SK-N-SH (cell line): ENCODE measurements around the gene IMMP1L. TPM values are rescaled to one million over a fixed set of nuclear protein-coding genes. Genes with fewer than 3 reads are reported as not detected.

ENCODE experiments used
- CTCF ChIA-PET: fragments of 300-600, 350-600 bp; formaldehyde crosslinking; extraction: SDS; loops from one replicate; lab custom pipeline; 2021; lab: Yijun Ruan, JAX
- POLR2A ChIA-PET: fragments of 350-600 bp; sonication (Branson Sonifier 250); formaldehyde crosslinking; extraction: SDS; loops from one replicate; lab custom pipeline; 2020; ENCODE audit warnings: antibody characterized with exemption, inconsistent platforms; lab: Yijun Ruan, JAX
- DNase-seq: peaks from one replicate; pipeline ENCODE4 v3.0.0; 2012
- H2AFZ ChIP-seq: fragments of 200-600 bp; sonication (generic); 2 replicates; pipeline ENCODE4 v1.8.1; 2016; ENCODE audit warnings: antibody characterized with exemption, mild to moderate bottlenecking, low read depth
- H3F3A ChIP-seq: fragments of 200-600 bp; sonication (generic); replicated peaks from 2 replicates; pipeline ENCODE3; 2016; ENCODE audit warnings: antibody characterized with exemption, mild to moderate bottlenecking; ENCODE audit not compliant: insufficient read depth
- H3K27ac ChIP-seq, 2 experiments: fragments of 200-500 bp in 1 of 2; fragments of 200-600 bp in 1 of 2; sonication (Bioruptor generic) in 1 of 2; sonication (generic), shearing (Covaris generic) in 1 of 2; 2 replicates each; pipeline versions ENCODE4 v1.5.1 to v1.6.1; 2014 to 2016; ENCODE audit warnings: low read depth in 2 of 2, inconsistent platforms in 1 of 2, low read length in 1 of 2, mild to moderate bottlenecking in 1 of 2, mixed read lengths in 1 of 2
- H3K27me3 ChIP-seq: fragments of 200-600 bp; sonication (generic), shearing (Covaris generic); 2 replicates; pipeline ENCODE4 v1.6.1; 2016; ENCODE audit warnings: mixed run types; ENCODE audit not compliant: insufficient read depth
- H3K36me3 ChIP-seq, 2 experiments: fragments of 200-500 bp in 1 of 2; fragments of 200-600 bp in 1 of 2; sonication (Bioruptor generic) in 1 of 2; sonication (generic) in 1 of 2; replicated peaks in 1 of 2; 2 replicates each; pipeline versions ENCODE3 to v1.5.1; 2014 to 2016; ENCODE audit warnings: low read length in 1 of 2, mild to moderate bottlenecking in 1 of 2; ENCODE audit not compliant: insufficient read depth in 2 of 2, control insufficient read depth in 1 of 2
- H3K4me1 ChIP-seq, 2 experiments: fragments of 200-500 bp in 1 of 2; fragments of 200-600 bp in 1 of 2; sonication (Bioruptor generic) in 1 of 2; sonication (generic), shearing (Covaris generic) in 1 of 2; 2 replicates each; pipeline versions ENCODE4 v1.5.1 to v1.6.1; 2014 to 2016; ENCODE audit warnings: low read depth in 1 of 2, low read length in 1 of 2, mixed run types in 1 of 2; ENCODE audit not compliant: insufficient read depth in 2 of 2, control insufficient read depth in 1 of 2
- H3K4me2 ChIP-seq: fragments of 200-600 bp; sonication (generic), shearing (Covaris generic); 2 replicates; pipeline ENCODE4 v1.6.1; 2017; ENCODE audit warnings: mixed run types
- H3K4me3 ChIP-seq, 2 experiments: fragments of 200-500 bp in 1 of 2; fragments of 200-600 bp in 1 of 2; sonication (Bioruptor generic) in 1 of 2; sonication (generic), shearing (Covaris generic) in 1 of 2; 2 replicates each; pipeline versions ENCODE4 v1.5.1 to v1.8.1; 2014 to 2016; ENCODE audit warnings: low read depth in 2 of 2, inconsistent platforms in 1 of 2, low read length in 1 of 2, mild to moderate bottlenecking in 1 of 2, mixed read lengths in 1 of 2, moderate library complexity in 1 of 2
- H3K79me2 ChIP-seq: fragments of 200-600 bp; sonication (generic); 2 replicates; pipeline ENCODE4 v1.8.1; 2017; ENCODE audit warnings: mild to moderate bottlenecking; ENCODE audit not compliant: insufficient read depth
- H3K9ac ChIP-seq: fragments of 200-600 bp; sonication (generic); 2 replicates; pipeline ENCODE4 v1.6.1; 2017; ENCODE audit warnings: mixed run types
- H3K9me2 ChIP-seq: fragments of 200-600 bp; sonication (generic); 2 replicates; pipeline ENCODE4 v1.6.1; 2017; ENCODE audit warnings: mixed run types
- H3K9me3 ChIP-seq: fragments of 200-600 bp; sonication (generic); 2 replicates; pipeline ENCODE4 v1.6.1; 2017; ENCODE audit warnings: mixed run types, mild to moderate bottlenecking, moderate library complexity
- H4K20me1 ChIP-seq: fragments of 200-600 bp; sonication (generic); 2 replicates; pipeline ENCODE4 v1.6.1; 2017; ENCODE audit warnings: mild to moderate bottlenecking, mixed run types; ENCODE audit not compliant: insufficient read depth
- CHD2 ChIP-seq: fragments of 150-350 bp; IDR thresholded peaks from 2 replicates; pipeline ENCODE4 v1.6.1; 2018; ENCODE audit warnings: low read length; ENCODE audit not compliant: partially characterized antibody
- EP300 ChIP-seq, 2 experiments: IDR thresholded peaks; 2 replicates each; pipeline versions ENCODE4 v1.4.0 to v1.6.1; 2012; ENCODE audit warnings: borderline replicate concordance in 1 of 2, low read depth in 1 of 2, low read length in 1 of 2
- EZH2phosphoT487 ChIP-seq: fragments of 200-600 bp; sonication (generic); IDR thresholded peaks from 2 replicates; pipeline ENCODE4 v1.6.1; 2017; ENCODE audit warnings: low read depth, mixed run types, mild to moderate bottlenecking, antibody characterized with exemption, moderate library complexity, borderline replicate concordance
- FOSL2 ChIP-seq: IDR thresholded peaks from 2 replicates; pipeline ENCODE4 v1.4.0; 2012; ENCODE audit warnings: low read depth, mild to moderate bottlenecking, moderate library complexity, borderline replicate concordance
- FOXM1 ChIP-seq: IDR thresholded peaks from 2 replicates; pipeline ENCODE4 v1.4.0; 2012; ENCODE audit warnings: low read depth, mild to moderate bottlenecking
- GATA2 ChIP-seq: sonication (generic); formaldehyde crosslinking; IDR thresholded peaks from 2 replicates; pipeline ENCODE4 v1.5.0; 2020; ENCODE audit warnings: mild to moderate bottlenecking, missing genetic modification reagents
- MXI1 ChIP-seq: IDR thresholded peaks from 2 replicates; pipeline ENCODE4 v1.6.1; 2012; ENCODE audit warnings: mild to moderate bottlenecking, low read depth, low read length, improper control_type of control experiment
- NFIC ChIP-seq: IDR thresholded peaks from 2 replicates; pipeline ENCODE4 v1.4.0; 2012; ENCODE audit warnings: borderline replicate concordance
- NRF1 ChIP-seq: IDR thresholded peaks from 2 replicates; pipeline ENCODE4 v1.6.1; 2012; ENCODE audit warnings: low read depth, mild to moderate bottlenecking, low read length
- PBX3 ChIP-seq: IDR thresholded peaks from 2 replicates; pipeline ENCODE4; 2012
- POLR2AphosphoS5 ChIP-seq: IDR thresholded peaks from 2 replicates; pipeline ENCODE4 v1.6.1; 2012; ENCODE audit warnings: low read depth, low read length
- RAD21 ChIP-seq: IDR thresholded peaks from 2 replicates; pipeline ENCODE4 v1.6.1; 2012; ENCODE audit warnings: mild to moderate bottlenecking, low read length
- RCOR1 ChIP-seq: fragments of 150-350 bp; IDR thresholded peaks from 2 replicates; pipeline ENCODE4 v1.6.1; 2017; ENCODE audit warnings: antibody characterized with exemption, low read length
- RXRA ChIP-seq: IDR thresholded peaks from 2 replicates; pipeline ENCODE4 v1.4.0; 2012; ENCODE audit warnings: low read depth, mild to moderate bottlenecking, borderline replicate concordance
- TCF12 ChIP-seq: IDR thresholded peaks from 2 replicates; pipeline ENCODE4 v1.4.0; 2012
- TEAD4 ChIP-seq: IDR thresholded peaks from 2 replicates; pipeline ENCODE4 v1.4.0; 2012; ENCODE audit warnings: mild to moderate bottlenecking, borderline replicate concordance; ENCODE audit not compliant: insufficient read depth
- USF2 ChIP-seq: fragments of 150-350 bp; IDR thresholded peaks from 2 replicates; pipeline ENCODE4 v1.6.1; 2017; ENCODE audit warnings: antibody characterized with exemption, low read length, low read depth, borderline replicate concordance
- YY1 ChIP-seq: IDR thresholded peaks from 2 replicates; pipeline ENCODE4 v1.4.0; 2012; ENCODE audit warnings: low read depth, mild to moderate bottlenecking
- WGBS: methylation state at CpG from one replicate; pipeline ENCODE4 v1.1.6; 2017; ENCODE audit warnings: low lambda C conversion rate; 5-methylcytosine and 5-hydroxymethylcytosine counted together
- polyA plus RNA-seq, 3 experiments: library from polyadenylated mRNA; depleted of rRNA; stranded (reverse); fragments of >200 nt; gene quantifications; 2 replicates each; pipeline ENCODE4 v1.2.3, GENCODE V29; 2012
- TF ChIP-seq, protein P1 (sequence below): IDR thresholded peaks from 2 replicates; pipeline ENCODE4 v1.4.0; 2012; ENCODE audit warnings: low read depth
- TF ChIP-seq, protein P2 (sequence below): IDR thresholded peaks from 2 replicates; pipeline ENCODE4 v1.4.0; 2012; ENCODE audit warnings: low read depth, borderline replicate concordance

Gene IMMP1L
- polyA plus RNA-seq, 1 of the 3 experiments (the other 2 are of a cell fraction) = 40.9 TPM

DNA sequence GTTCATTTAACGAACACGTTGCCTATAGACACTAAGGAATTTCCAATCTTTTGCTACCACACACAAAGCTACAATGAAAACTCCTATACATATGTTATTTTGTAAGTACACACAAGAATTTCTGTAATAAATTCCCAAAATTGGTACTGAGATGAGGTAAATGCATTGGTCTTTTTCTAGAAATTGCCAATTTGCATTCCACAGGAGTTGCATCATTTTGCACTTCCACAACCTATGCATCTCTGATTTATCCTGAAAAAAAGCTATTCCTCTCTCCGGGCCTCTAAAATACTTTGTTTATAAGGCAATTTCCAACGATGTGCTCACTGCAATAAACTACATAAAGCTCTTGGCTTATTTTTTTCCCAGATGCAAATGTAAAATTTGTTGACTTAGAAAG is 24.9 kb downstream of the IMMP1L start:
- H3K27ac ChIP-seq = no peak overlapping the region
- CTCF ChIA-PET = interaction anchor here (0.6 kb wide), 1 partner anchor 83 kb away, joined by 3 read pairs; no protein-coding TSS in a partner anchor
- TF ChIP-seq TEAD4 (no peak), RXRA (no peak), USF2 (no peak), FOXM1 (no peak), PBX3 (no peak)
- H3K9ac ChIP-seq = no peak overlapping the region
- H3K27me3 ChIP-seq = no peaks in the 10 kb centered on the region
- peaks cover 3% of the 10 kb centered on the region; the same call in 1 of the 2 replicates for H3K79me2 ChIP-seq
- POLR2A ChIA-PET = no interaction called here
- no peaks in the 10 kb centered on the region for H4K20me1 ChIP-seq
- no peak overlapping the region for H3K4me2 ChIP-seq
- no peaks in the 10 kb centered on the region for H3K9me2 ChIP-seq
- H3K4me1 ChIP-seq = peaks cover 5 to 13% of the 10 kb centered on the region in 2 experiments; a peak in 3 of 4 replicates
- no peaks in the 10 kb centered on the region for H3K36me3 ChIP-seq
- no peaks in the 10 kb centered on the region; the same call in 1 of the 2 replicates for H3K9me3 ChIP-seq
- DNase-seq = no peak
- no peak overlapping the region for H3K4me3 ChIP-seq
- WGBS = 93% methylated on average over 4 of the region's 4 CpGs
- no peak overlapping the region for H2AFZ ChIP-seq
- H3F3A ChIP-seq = no peaks in the 10 kb centered on the region

GRCh38 chr11:31480930-31481329 is 28.5 kb downstream of the IMMP1L start:
- Histone ChIP-seq H3K4me3 (no peak overlapping the region), H3K9ac (no peak overlapping the region), H3K27me3 (no peaks in the 10 kb centered on the region), H3K27ac (peak overlapping the region in 1 of 2 experiments; percentile 68; a peak in 2 of 4 replicates), H3K9me3 (no peaks in the 10 kb centered on the region; the same call in 1 of the 2 replicates), H2AFZ (no peak overlapping the region), H3K36me3 (no peaks in the 10 kb centered on the region), H3K9me2 (no peaks in the 10 kb centered on the region), H3K4me2 (no peak overlapping the region), H3K4me1 (peaks cover 5 to 22% of the 10 kb centered on the region in 2 experiments; a peak in 3 of 4 replicates), H3F3A (no peaks in the 10 kb centered on the region), H3K79me2 (peaks cover 9% of the 10 kb centered on the region; the same call in 1 of the 2 replicates), H4K20me1 (no peaks in the 10 kb centered on the region)
- POLR2A ChIA-PET = no interaction called here
- DNase-seq = peak; percentile 61
- CTCF ChIA-PET = no interaction called here
- 74% methylated on average over 3 of the region's 3 CpGs for WGBS
- 0 out of 2 replicates have a peak, but pooled peaks have one; percentile 5 for TF ChIP-seq TCF12
- TF ChIP-seq FOSL2 = no peak
- TF ChIP-seq EP300 (IDR thresholded peaks at IDR 0.05; ENCODE audit: borderline replicate concordance in 1 of 2, low read depth in 1 of 2, low read length in 1 of 2) = peak in 1 of 2 experiments; percentile 68; a peak in 1 of 4 replicates
- TF ChIP-seq NRF1 = no peak
- TF ChIP-seq NFIC = no peak
- peak; percentile 85 for TF ChIP-seq RCOR1
- TF ChIP-seq, protein P1, sequence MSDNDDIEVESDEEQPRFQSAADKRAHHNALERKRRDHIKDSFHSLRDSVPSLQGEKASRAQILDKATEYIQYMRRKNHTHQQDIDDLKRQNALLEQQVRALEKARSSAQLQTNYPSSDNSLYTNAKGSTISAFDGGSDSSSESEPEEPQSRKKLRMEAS = no peak
- peak; percentile 22; the same call in 1 of the 2 replicates for TF ChIP-seq RAD21
- TF ChIP-seq, protein P2, sequence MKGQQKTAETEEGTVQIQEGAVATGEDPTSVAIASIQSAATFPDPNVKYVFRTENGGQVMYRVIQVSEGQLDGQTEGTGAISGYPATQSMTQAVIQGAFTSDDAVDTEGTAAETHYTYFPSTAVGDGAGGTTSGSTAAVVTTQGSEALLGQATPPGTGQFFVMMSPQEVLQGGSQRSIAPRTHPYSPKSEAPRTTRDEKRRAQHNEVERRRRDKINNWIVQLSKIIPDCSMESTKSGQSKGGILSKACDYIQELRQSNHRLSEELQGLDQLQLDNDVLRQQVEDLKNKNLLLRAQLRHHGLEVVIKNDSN = no peak
- TF ChIP-seq EZH2phosphoT487 = no peak
- TF ChIP-seq POLR2AphosphoS5 = no peak
- no peak for TF ChIP-seq YY1
- TF ChIP-seq GATA2 (CRISPR knock-in tag) = peak; percentile 84
- TF ChIP-seq CHD2 = peak; percentile 64
- TF ChIP-seq MXI1 = peak; percentile 77
